ENCODE data around the gene AXDND1. TPM values are rescaled to one million over a fixed set of nuclear protein-coding genes. Genes with fewer than 3 reads are reported as not detected.

AXDND1 gene
- total and polyA plus RNA-seq, 2 donors = 0.19 to 1.3 TPM

DNA sequence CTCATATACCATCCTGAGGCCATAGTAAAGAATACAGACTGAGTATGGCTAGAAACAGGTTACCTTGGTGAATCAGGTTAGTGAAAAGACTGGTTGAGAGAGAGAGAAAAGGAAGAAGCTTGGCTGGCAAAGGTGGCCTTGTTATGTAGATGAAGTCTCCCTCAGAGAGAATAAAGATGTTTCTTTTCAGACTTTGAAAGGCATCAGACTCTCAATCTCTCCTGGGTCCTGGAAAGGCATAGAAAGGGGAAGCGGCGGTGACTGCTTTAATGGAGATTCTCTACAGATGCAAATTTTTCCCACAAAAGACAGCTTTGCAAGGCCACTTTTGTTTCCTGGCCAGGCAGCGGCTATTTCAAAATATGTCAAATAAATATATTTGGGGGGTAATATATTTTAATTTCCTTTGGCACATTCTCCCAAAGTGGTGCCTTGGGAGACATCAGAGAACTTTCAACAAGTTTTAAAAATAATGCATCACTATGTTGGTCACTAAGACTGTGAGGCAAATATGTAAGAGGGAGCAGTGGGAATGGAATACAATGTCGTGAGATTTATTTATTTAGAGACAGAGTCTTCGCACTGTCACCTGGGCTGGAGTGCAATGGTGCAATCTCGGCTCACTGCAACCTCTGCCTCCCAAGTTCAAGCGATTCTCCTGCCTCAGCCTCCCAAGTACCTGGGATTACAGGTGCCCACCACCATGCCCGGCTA, 163.9 kb downstream of the AXDND1 start:
- no peak for DNase-seq (ENCODE audit: low read depth in 6 of 9, low spot score in 9 of 9)
- no peaks in the 10 kb centered on the region for H3K4me1 ChIP-seq (ENCODE audit: control insufficient read depth in 2 of 2, insufficient read depth in 2 of 2, low read length in 2 of 2)
- WGBS = 77% methylated on average over 8 of the region's 8 CpGs

DNA sequence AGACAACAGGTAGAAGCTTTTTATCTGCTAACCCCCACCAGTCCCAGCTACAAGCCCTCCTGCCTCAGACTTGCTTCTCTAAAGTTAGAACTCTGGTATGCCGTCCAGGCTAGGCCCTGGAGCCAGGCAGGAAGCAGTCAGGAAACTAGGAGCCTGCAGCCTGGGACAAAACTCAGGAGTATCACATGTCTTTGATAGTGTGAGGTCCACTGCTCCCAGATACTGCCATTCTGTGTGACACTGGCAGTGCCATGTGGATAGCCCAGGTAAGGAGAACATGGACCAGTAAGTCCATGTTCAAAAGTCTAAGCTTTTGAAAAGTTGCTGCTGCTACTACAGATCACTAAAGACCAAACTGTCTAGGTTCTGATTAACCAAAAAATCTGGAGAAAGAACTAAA, 164.6 kb downstream of the AXDND1 start:
- no peaks in the 10 kb centered on the region for H3K36me3 ChIP-seq (ENCODE audit: control insufficient read depth in 2 of 2, insufficient read depth in 2 of 2, low read length in 1 of 2)
- no peak overlapping the region for H3K27ac ChIP-seq (ENCODE audit: low read depth in 1 of 2, low read length in 1 of 2)
- H3K4me1 ChIP-seq (ENCODE audit: control insufficient read depth in 2 of 2, insufficient read depth in 2 of 2, low read length in 2 of 2) = no peaks in the 10 kb centered on the region
- no peak for DNase-seq (ENCODE audit: low read depth in 6 of 9, low spot score in 9 of 9)
- H3K9me3 ChIP-seq (ENCODE audit: control insufficient read depth in 2 of 2, insufficient read depth in 1 of 2, low read length in 1 of 2) = no peaks in the 10 kb centered on the region
- H3K27me3 ChIP-seq (ENCODE audit: control insufficient read depth in 2 of 2, insufficient read depth in 1 of 2, low read length in 1 of 2) = no peaks in the 10 kb centered on the region
- WGBS = 61% methylated on average over 1 of the region's 1 CpG
- no peak overlapping the region for H3K4me3 ChIP-seq (ENCODE audit: low read length in 2 of 2)

More for the DNA sequence above, 163.9 kb downstream of the AXDND1 start:
- Histone ChIP-seq H3K36me3 (ENCODE audit: control insufficient read depth in 2 of 2, insufficient read depth in 2 of 2, low read length in 1 of 2) (no peaks in the 10 kb centered on the region), H3K4me3 (ENCODE audit: low read length in 2 of 2) (no peak overlapping the region), H3K9me3 (ENCODE audit: control insufficient read depth in 2 of 2, insufficient read depth in 1 of 2, low read length in 1 of 2) (no peaks in the 10 kb centered on the region), H3K27ac (ENCODE audit: low read depth in 1 of 2, low read length in 1 of 2) (no peak overlapping the region), H3K27me3 (ENCODE audit: control insufficient read depth in 2 of 2, insufficient read depth in 1 of 2, low read length in 1 of 2) (no peaks in the 10 kb centered on the region)

DNA sequence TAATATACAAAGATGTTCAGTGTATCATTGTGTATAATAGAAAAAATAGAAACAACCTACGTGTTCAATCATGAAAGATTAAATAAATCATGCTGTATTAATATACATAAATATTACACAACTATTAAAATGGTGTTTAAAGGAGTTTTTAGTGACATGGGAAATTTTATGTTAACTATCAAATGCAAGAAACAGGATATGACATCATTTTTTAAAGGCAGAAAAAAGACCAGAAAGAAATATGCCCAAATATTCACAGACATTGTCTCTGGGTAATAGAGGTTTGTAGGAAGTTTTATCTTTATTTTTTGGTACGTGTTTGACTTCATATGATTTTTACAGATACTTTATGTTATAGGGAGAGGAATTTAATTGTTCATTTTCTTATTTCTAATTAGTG, 176.0 kb downstream of the AXDND1 start:
- H3K27ac ChIP-seq (ENCODE audit: low read depth in 1 of 2, low read length in 1 of 2) = no peak overlapping the region
- no peaks in the 10 kb centered on the region for H3K27me3 ChIP-seq (ENCODE audit: control insufficient read depth in 2 of 2, insufficient read depth in 1 of 2, low read length in 1 of 2)
- DNase-seq (ENCODE audit: low read depth in 6 of 9, low spot score in 9 of 9) = no peak
- WGBS = 90% methylated on average over 2 of the region's 2 CpGs
- peaks cover 0 to 9% of the 10 kb centered on the region in 2 donors for H3K9me3 ChIP-seq (ENCODE audit: control insufficient read depth in 2 of 2, insufficient read depth in 1 of 2, low read length in 1 of 2)
- H3K36me3 ChIP-seq (ENCODE audit: control insufficient read depth in 2 of 2, insufficient read depth in 2 of 2, low read length in 1 of 2) = no peaks in the 10 kb centered on the region
- no peaks in the 10 kb centered on the region for H3K4me1 ChIP-seq (ENCODE audit: control insufficient read depth in 2 of 2, insufficient read depth in 2 of 2, low read length in 2 of 2)
- no peak overlapping the region for H3K4me3 ChIP-seq (ENCODE audit: low read length in 2 of 2)

DNA sequence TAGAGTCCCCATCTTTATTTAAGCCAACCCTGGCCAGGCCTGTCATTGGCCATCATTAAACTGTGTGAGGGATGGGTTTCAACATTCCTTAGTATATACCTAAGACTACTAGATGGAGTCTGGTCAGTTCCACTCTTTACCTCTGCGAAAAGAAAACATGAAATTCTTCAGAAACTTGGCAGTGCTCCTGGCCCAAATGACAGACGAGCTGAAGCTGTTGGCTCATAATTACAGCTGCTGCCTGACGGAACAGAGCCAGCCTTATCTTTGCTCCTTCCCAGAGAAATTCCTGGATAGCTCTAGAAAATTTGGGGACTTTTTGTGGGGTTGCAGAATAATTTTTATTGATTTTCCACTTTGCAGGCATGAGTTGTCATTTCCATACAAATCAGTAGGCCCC, 179.6 kb downstream of the AXDND1 start:
- Histone ChIP-seq H3K9me3 (ENCODE audit: control insufficient read depth in 2 of 2, insufficient read depth in 1 of 2, low read length in 1 of 2) (peaks cover 0 to 9% of the 10 kb centered on the region in 2 donors), H3K27ac (ENCODE audit: low read depth in 1 of 2, low read length in 1 of 2) (no peak overlapping the region), H3K27me3 (ENCODE audit: control insufficient read depth in 2 of 2, insufficient read depth in 1 of 2, low read length in 1 of 2) (no peaks in the 10 kb centered on the region), H3K4me1 (ENCODE audit: control insufficient read depth in 2 of 2, insufficient read depth in 2 of 2, low read length in 2 of 2) (no peaks in the 10 kb centered on the region), H3K36me3 (ENCODE audit: control insufficient read depth in 2 of 2, insufficient read depth in 2 of 2, low read length in 1 of 2) (no peaks in the 10 kb centered on the region), H3K4me3 (ENCODE audit: low read length in 2 of 2) (no peak overlapping the region)
- DNase-seq (ENCODE audit: low read depth in 6 of 9, low spot score in 9 of 9) = no peak
- WGBS = 92% methylated on average over 3 of the region's 3 CpGs

DNA sequence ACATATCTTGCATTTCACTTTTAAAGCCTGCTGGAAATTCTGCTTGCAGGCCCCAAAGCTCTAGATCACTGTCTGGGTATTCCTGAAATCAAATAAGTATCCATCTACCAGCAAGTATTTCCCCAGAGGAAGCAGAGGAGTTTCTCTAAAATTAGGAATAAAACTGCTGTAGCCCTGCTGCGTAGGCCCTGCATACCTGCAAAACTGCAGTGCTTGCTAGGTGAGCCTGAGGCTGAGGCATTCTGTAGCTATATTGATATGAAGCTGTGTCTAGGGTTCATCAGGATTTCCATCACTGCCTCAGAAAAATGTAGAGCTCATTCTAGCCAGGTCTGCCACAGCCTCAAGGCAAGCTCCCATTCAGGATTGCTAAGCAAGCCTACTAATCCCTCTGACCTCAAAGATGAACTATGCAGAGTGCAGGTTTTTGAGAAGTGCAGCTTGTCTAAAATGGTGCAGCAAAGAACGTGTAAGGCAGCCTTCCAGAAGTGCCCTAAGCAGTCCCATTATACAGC, 181.3 kb downstream of the AXDND1 start:
- Histone ChIP-seq H3K27ac (ENCODE audit: low read depth in 1 of 2, low read length in 1 of 2) (no peak overlapping the region), H3K36me3 (ENCODE audit: control insufficient read depth in 2 of 2, insufficient read depth in 2 of 2, low read length in 1 of 2) (no peaks in the 10 kb centered on the region), H3K4me3 (ENCODE audit: low read length in 2 of 2) (no peak overlapping the region), H3K9me3 (ENCODE audit: control insufficient read depth in 2 of 2, insufficient read depth in 1 of 2, low read length in 1 of 2) (no peaks in the 10 kb centered on the region), H3K4me1 (ENCODE audit: control insufficient read depth in 2 of 2, insufficient read depth in 2 of 2, low read length in 2 of 2) (no peaks in the 10 kb centered on the region), H3K27me3 (ENCODE audit: control insufficient read depth in 2 of 2, insufficient read depth in 1 of 2, low read length in 1 of 2) (no peaks in the 10 kb centered on the region)
- no peak for DNase-seq (ENCODE audit: low read depth in 6 of 9, low spot score in 9 of 9)
- 75% methylated on average over 2 of the region's 2 CpGs for WGBS

DNA sequence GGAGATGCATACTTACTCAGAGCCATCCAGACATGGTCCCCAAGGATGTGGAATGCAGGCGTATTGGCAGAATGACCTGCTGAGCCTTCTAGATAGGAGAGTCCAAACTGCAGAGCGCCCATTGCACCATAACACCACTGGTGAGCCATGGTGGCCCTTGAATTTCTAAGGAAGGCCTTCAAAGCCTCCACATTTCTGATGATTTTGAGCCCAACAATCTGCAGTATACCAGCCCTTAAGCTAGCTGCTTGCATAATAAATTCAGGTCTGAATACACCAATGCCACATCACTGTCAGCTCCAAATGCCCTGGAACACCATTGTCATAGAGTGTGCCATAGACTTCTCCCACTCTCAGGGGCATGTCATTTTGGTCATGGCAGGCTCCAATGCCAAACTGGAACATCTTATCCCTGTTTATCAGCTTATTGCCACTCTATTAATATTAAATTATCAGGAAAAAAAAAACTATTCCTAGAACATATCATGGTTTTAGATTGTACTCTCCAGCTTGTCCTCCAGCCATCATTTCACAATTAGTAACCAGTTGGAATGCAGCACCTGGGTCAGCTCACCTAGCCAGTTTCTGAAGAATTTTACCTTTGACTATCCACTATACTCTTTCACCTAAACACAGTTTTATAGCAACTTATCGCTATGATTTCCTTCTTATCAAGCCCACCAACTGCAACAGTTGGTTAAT, 183.0 kb downstream of the AXDND1 start:
- Histone ChIP-seq H3K27me3 (ENCODE audit: control insufficient read depth in 2 of 2, insufficient read depth in 1 of 2, low read length in 1 of 2) (no peaks in the 10 kb centered on the region), H3K9me3 (ENCODE audit: control insufficient read depth in 2 of 2, insufficient read depth in 1 of 2, low read length in 1 of 2) (no peaks in the 10 kb centered on the region), H3K36me3 (ENCODE audit: control insufficient read depth in 2 of 2, insufficient read depth in 2 of 2, low read length in 1 of 2) (no peaks in the 10 kb centered on the region), H3K4me1 (ENCODE audit: control insufficient read depth in 2 of 2, insufficient read depth in 2 of 2, low read length in 2 of 2) (no peaks in the 10 kb centered on the region), H3K27ac (ENCODE audit: low read depth in 1 of 2, low read length in 1 of 2) (no peak overlapping the region), H3K4me3 (ENCODE audit: low read length in 2 of 2) (no peak overlapping the region)
- DNase-seq (ENCODE audit: low read depth in 6 of 9, low spot score in 9 of 9) = no peak
- 54% methylated on average over 3 of the region's 3 CpGs for WGBS

DNA sequence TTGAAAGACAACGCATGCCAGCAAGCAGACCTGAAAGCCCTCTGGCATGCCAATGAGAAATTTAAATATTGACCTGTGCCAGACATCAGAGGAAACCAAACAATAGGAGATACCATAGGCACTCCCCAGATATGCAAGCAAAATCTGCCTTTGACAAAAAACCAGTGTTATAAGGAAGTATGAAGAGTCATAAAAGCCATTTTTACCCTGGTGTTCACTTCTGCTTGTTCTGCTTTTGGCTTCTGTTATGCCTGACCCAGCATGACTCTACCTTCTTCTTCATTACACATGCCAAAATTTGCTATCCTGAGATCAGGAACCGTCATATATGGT, 183.6 kb downstream of the AXDND1 start:
- H3K4me3 ChIP-seq (ENCODE audit: low read length in 2 of 2) = no peak overlapping the region
- H3K27ac ChIP-seq (ENCODE audit: low read depth in 1 of 2, low read length in 1 of 2) = no peak overlapping the region
- H3K9me3 ChIP-seq (ENCODE audit: control insufficient read depth in 2 of 2, insufficient read depth in 1 of 2, low read length in 1 of 2) = no peaks in the 10 kb centered on the region
- DNase-seq (ENCODE audit: low read depth in 6 of 9, low spot score in 9 of 9) = no peak
- WGBS = 96% methylated on average over 2 of the region's 2 CpGs
- H3K27me3 ChIP-seq (ENCODE audit: control insufficient read depth in 2 of 2, insufficient read depth in 1 of 2, low read length in 1 of 2) = no peaks in the 10 kb centered on the region
- no peaks in the 10 kb centered on the region for H3K4me1 ChIP-seq (ENCODE audit: control insufficient read depth in 2 of 2, insufficient read depth in 2 of 2, low read length in 2 of 2)
- no peaks in the 10 kb centered on the region for H3K36me3 ChIP-seq (ENCODE audit: control insufficient read depth in 2 of 2, insufficient read depth in 2 of 2, low read length in 1 of 2)

DNA sequence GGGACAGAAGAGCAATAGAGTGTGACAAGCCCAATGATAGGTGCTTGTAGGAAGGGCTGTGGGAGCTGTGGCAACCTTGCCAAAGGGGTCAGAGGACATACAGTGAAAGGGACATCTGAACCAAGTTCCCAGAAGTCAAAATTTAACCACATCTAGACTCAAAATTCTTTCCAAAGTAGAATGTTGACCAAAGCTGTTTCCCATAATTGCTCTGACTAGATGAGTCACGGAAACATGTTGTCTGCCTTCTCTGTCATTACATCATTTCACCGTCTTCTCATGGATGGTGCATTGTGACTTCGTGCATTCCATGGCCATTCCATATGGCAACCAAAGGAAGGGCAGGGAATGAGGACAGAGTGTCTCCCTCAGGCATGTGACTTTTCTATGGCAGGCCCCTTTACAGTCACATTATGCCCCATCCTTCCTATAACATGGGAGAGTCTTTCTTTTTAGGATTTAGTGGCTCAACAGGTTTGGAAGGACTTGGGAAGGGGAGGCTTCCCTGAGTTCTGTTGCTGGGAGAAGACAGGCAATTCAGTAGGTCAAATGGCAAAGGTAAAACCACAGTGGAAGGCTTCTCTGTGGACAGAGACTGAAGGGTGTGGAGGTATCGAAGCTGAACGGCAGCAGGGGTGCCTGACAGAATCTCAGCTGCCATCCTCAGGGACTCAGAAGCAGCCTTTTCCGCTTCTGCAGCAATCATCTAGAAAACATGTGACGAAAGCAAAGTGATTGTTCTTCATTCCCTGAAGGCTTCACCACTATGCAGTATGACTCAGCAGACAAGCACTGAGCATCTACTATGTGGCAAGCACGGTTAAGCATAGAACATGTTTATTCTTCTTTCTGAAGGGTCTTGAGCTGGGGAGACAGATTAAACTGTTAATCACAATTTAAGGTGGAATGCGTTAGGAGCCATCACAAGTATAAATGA, 185.2 kb downstream of the AXDND1 start:
- Histone ChIP-seq H3K27me3 (ENCODE audit: control insufficient read depth in 2 of 2, insufficient read depth in 1 of 2, low read length in 1 of 2) (no peaks in the 10 kb centered on the region), H3K9me3 (ENCODE audit: control insufficient read depth in 2 of 2, insufficient read depth in 1 of 2, low read length in 1 of 2) (no peaks in the 10 kb centered on the region), H3K4me3 (ENCODE audit: low read length in 2 of 2) (no peak overlapping the region), H3K27ac (ENCODE audit: low read depth in 1 of 2, low read length in 1 of 2) (no peak overlapping the region), H3K4me1 (ENCODE audit: control insufficient read depth in 2 of 2, insufficient read depth in 2 of 2, low read length in 2 of 2) (no peaks in the 10 kb centered on the region), H3K36me3 (ENCODE audit: control insufficient read depth in 2 of 2, insufficient read depth in 2 of 2, low read length in 1 of 2) (no peaks in the 10 kb centered on the region)
- WGBS = 68% methylated on average over 9 of the region's 9 CpGs
- DNase-seq (ENCODE audit: low read depth in 6 of 9, low spot score in 9 of 9) = no peak

DNA sequence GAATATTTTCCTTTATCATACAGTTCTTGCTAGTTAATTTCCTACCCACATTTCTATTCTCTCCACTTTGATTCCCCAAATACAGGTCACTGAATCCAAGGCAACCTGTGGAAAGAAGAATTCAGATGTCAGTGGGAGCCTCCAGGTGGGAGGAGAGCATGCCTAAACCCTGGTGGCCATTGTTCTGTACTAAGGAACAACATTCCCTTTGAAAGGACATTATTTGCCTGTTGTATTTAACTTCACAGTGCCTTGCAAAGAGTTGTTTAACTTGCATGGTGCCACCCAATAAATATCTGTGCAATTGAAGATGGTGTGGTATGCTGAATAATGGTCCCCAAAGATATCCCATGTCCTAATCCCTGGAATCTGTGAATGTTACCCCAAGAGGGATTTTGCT, 188.7 kb downstream of the AXDND1 start:
- H3K27ac ChIP-seq (ENCODE audit: low read depth in 1 of 2, low read length in 1 of 2) = no peak overlapping the region
- H3K9me3 ChIP-seq (ENCODE audit: control insufficient read depth in 2 of 2, insufficient read depth in 1 of 2, low read length in 1 of 2) = no peaks in the 10 kb centered on the region
- H3K4me1 ChIP-seq (ENCODE audit: control insufficient read depth in 2 of 2, insufficient read depth in 2 of 2, low read length in 2 of 2) = no peaks in the 10 kb centered on the region

More for the DNA sequence above, 188.7 kb downstream of the AXDND1 start:
- Histone ChIP-seq H3K27me3 (ENCODE audit: control insufficient read depth in 2 of 2, insufficient read depth in 1 of 2, low read length in 1 of 2) (no peaks in the 10 kb centered on the region), H3K36me3 (ENCODE audit: control insufficient read depth in 2 of 2, insufficient read depth in 2 of 2, low read length in 1 of 2) (no peaks in the 10 kb centered on the region), H3K4me3 (ENCODE audit: low read length in 2 of 2) (no peak overlapping the region)
- no peak for DNase-seq (ENCODE audit: low read depth in 6 of 9, low spot score in 9 of 9)
